Tibial nerve (tissue), 4 donors: ENCODE measurements around the gene ZBTB7C.

ENCODE experiments used
- EP300 ChIP-seq, 2 donors: sonication (generic); formaldehyde crosslinking; IDR thresholded peaks; one replicate each; pipeline ENCODE4 v1.6.1; 2017; ENCODE audit warnings: antibody characterized with exemption in 2 of 2, mild to moderate bottlenecking in 1 of 2
- POLR2A ChIP-seq, 2 donors: fragments of 450-650 bp; IDR thresholded peaks; one replicate each; pipeline ENCODE4 v1.6.1; 2017; ENCODE audit warnings: antibody characterized with exemption in 2 of 2, mild to moderate bottlenecking in 2 of 2, moderate library complexity in 2 of 2
- TF ChIP-seq, protein P1 (sequence below), 5 experiments: fragments of 200-600 bp in 3 of 5; fragments of 450-650 bp in 2 of 5; sonication (generic) in 3 of 5; IDR thresholded peaks; one replicate each; pipeline ENCODE4 v1.5.1; 2016 to 2019; ENCODE audit warnings: antibody characterized with exemption in 5 of 5, mild to moderate bottlenecking in 3 of 5, moderate library complexity in 2 of 5

DNA sequence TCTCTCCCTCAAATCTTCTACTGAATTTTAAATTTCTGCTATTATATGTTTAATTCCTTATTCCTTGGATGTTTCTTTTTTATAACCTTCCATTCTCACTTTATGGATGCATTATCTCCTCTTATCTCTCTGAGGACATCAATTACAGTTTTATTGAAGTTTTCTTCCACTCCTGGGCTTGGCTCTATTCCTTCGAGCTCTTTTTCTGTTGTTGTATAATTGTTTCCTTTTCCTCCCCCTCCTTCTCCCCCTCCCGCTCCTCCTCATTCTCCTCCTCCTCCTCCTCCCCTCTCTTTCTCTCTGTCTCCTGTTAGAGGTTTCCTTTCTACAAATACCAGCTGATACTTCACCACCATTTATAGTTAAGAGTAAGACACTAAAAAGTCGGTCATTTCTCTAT is 209.8 kb downstream of the ZBTB7C start:
- TF ChIP-seq, protein P1, sequence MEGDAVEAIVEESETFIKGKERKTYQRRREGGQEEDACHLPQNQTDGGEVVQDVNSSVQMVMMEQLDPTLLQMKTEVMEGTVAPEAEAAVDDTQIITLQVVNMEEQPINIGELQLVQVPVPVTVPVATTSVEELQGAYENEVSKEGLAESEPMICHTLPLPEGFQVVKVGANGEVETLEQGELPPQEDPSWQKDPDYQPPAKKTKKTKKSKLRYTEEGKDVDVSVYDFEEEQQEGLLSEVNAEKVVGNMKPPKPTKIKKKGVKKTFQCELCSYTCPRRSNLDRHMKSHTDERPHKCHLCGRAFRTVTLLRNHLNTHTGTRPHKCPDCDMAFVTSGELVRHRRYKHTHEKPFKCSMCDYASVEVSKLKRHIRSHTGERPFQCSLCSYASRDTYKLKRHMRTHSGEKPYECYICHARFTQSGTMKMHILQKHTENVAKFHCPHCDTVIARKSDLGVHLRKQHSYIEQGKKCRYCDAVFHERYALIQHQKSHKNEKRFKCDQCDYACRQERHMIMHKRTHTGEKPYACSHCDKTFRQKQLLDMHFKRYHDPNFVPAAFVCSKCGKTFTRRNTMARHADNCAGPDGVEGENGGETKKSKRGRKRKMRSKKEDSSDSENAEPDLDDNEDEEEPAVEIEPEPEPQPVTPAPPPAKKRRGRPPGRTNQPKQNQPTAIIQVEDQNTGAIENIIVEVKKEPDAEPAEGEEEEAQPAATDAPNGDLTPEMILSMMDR (IDR thresholded peaks at IDR 0.05) = no peak
- TF ChIP-seq POLR2A (IDR thresholded peaks at IDR 0.05) (no peak), EP300 (IDR thresholded peaks at IDR 0.05) (no peak)
